ENCODE data around the gene ACBD6. TPM values are rescaled to one million over a fixed set of nuclear protein-coding genes. Genes with fewer than 3 reads are reported as not detected.
A peak's percentile ranks its signal among the peaks of the same experiment; 100 is the strongest.

The ACBD6 gene
- total RNA-seq, 2 donors from 2014 or later: 41.9 to 50.0 TPM

GRCh38 chr1:180522213-180522515 lies 19.8 kb upstream of the ACBD6 start:
- Histone ChIP-seq H3K27me3 (replicated peaks; ENCODE audit: insufficient read depth) (no peaks in the 10 kb centered on the region), H3K4me1 (replicated peaks) (no peaks in the 10 kb centered on the region), H3K36me3 (no peaks in the 10 kb centered on the region), H3K27ac (peak overlapping the region; percentile 29 to 51), H3K4me3 (no peak overlapping the region), H3K9me3 (no peaks in the 10 kb centered on the region)
- intact Hi-C loops (cut with DNase I): no loop called here
- TF ChIP-seq POLR2A (IDR thresholded peaks at IDR 0.05): no peak
- peak; percentile 79 for TF ChIP-seq POLR2AphosphoS5 (IDR thresholded peaks at IDR 0.05)
- DNase-seq (ENCODE audit: low spot score): peak; percentile 79
- WGBS: 36% methylated on average over 7 of the region's 7 CpGs

- H3K36me3 ChIP-seq: no peaks in the 10 kb centered on the region
- peak overlapping the region in 1 of 2 donors; percentile 6 for H3K27ac ChIP-seq
- no peak for DNase-seq (ENCODE audit: low spot score)
- no peak overlapping the region for H3K4me3 ChIP-seq
- H3K27me3 ChIP-seq (replicated peaks; ENCODE audit: insufficient read depth): no peaks in the 10 kb centered on the region
- intact Hi-C loops (cut with DNase I): no loop called here
- no peak for TF ChIP-seq POLR2A (IDR thresholded peaks at IDR 0.05)
- TF ChIP-seq POLR2AphosphoS5 (IDR thresholded peaks at IDR 0.05): no peak
- no peak for TF ChIP-seq CTCF (IDR thresholded peaks at IDR 0.05)
- H3K9me3 ChIP-seq: no peaks in the 10 kb centered on the region
- 39% methylated on average over 9 of the region's 9 CpGs for WGBS
- no peaks in the 10 kb centered on the region for H3K4me1 ChIP-seq (replicated peaks)
Measured at GRCh38 chr1:180521474-180522212, 19.3 kb upstream of the ACBD6 start.

GRCh38 chr1:180519846-180520245 lies 17.5 kb upstream of the ACBD6 start:
- WGBS: 79% methylated on average over 4 of the region's 4 CpGs
- TF ChIP-seq CTCF (IDR thresholded peaks at IDR 0.05): no peak
- no peak for TF ChIP-seq POLR2A (IDR thresholded peaks at IDR 0.05)
- TF ChIP-seq POLR2AphosphoS5 (IDR thresholded peaks at IDR 0.05): no peak
- Histone ChIP-seq H3K4me3 (no peak overlapping the region), H3K36me3 (no peaks in the 10 kb centered on the region), H3K27me3 (replicated peaks; ENCODE audit: insufficient read depth) (no peaks in the 10 kb centered on the region), H3K9me3 (no peaks in the 10 kb centered on the region), H3K27ac (no peak overlapping the region), H3K4me1 (replicated peaks) (no peaks in the 10 kb centered on the region)
- intact Hi-C loops (cut with DNase I): loop anchor here (5.0 to 10.0 kb wide), 2 partner anchors 342 to 645 kb away; no protein-coding TSS in a partner anchor
- DNase-seq (ENCODE audit: low spot score): no peak

- H3K4me1 ChIP-seq (replicated peaks): no peaks in the 10 kb centered on the region
- intact Hi-C loops (cut with DNase I): loop anchor here (5.0 to 10.0 kb wide), 2 partner anchors 346 to 649 kb away; no protein-coding TSS in a partner anchor
- DNase-seq (ENCODE audit: low spot score): peak; percentile 73
- no peak for TF ChIP-seq POLR2A (IDR thresholded peaks at IDR 0.05)
- peak; percentile 68 for TF ChIP-seq POLR2AphosphoS5 (IDR thresholded peaks at IDR 0.05)
- peak; percentile 43 to 83 (median 80) for TF ChIP-seq CTCF (IDR thresholded peaks at IDR 0.05)
- H3K27ac ChIP-seq: no peak overlapping the region
- 7% methylated on average over 8 of the region's 8 CpGs for WGBS
- H3K9me3 ChIP-seq: no peaks in the 10 kb centered on the region
- no peak overlapping the region for H3K4me3 ChIP-seq
- H3K36me3 ChIP-seq: no peaks in the 10 kb centered on the region
- no peaks in the 10 kb centered on the region for H3K27me3 ChIP-seq (replicated peaks; ENCODE audit: insufficient read depth)
Measured at GRCh38 chr1:180515857-180516388, 13.5 kb upstream of the ACBD6 start.

- no peaks in the 10 kb centered on the region for H3K36me3 ChIP-seq
- H3K4me1 ChIP-seq (replicated peaks): no peaks in the 10 kb centered on the region
- H3K9me3 ChIP-seq: no peaks in the 10 kb centered on the region
- H3K27ac ChIP-seq: no peak overlapping the region
- no peak overlapping the region for H3K4me3 ChIP-seq
- no peaks in the 10 kb centered on the region for H3K27me3 ChIP-seq (replicated peaks; ENCODE audit: insufficient read depth)
- DNase-seq (ENCODE audit: low spot score): no peak
- WGBS: 10% methylated on average over 3 of the region's 3 CpGs
- TF ChIP-seq POLR2A (IDR thresholded peaks at IDR 0.05) (no peak), POLR2AphosphoS5 (IDR thresholded peaks at IDR 0.05) (no peak), CTCF (IDR thresholded peaks at IDR 0.05) (no peak)
- intact Hi-C loops (cut with DNase I): loop anchor here (5.0 to 10.0 kb wide), 2 partner anchors 347 to 649 kb away; no protein-coding TSS in a partner anchor
Measured at GRCh38 chr1:180515364-180515763, 13.0 kb upstream of the ACBD6 start.
